GM21390 (cell line): ENCODE results near the gene PTPRB.

ENCODE experiments used
- ATAC-seq: cut with Tn5 transposase; IDR thresholded peaks from one replicate; pipeline ENCODE4 v1.9.1; 2021; ENCODE audit not compliant: unreplicated experiment

PTPRB gene

GRCh38 chr12:70467918-70468733, 169.1 kb downstream of the PTPRB start:
- ATAC-seq: no peak

- ATAC-seq: no peak
These were observed 169.8 kb downstream of the PTPRB start for GRCh38 chr12:70467476-70467875.

- ATAC-seq: no peak
These were observed 170.5 kb downstream of the PTPRB start for GRCh38 chr12:70466753-70467152.
